Parathyroid adenoma (tissue), 2 donors: ENCODE data around the gene P4HA3.
A peak's percentile ranks its signal among the peaks of the same experiment; 100 is the strongest.

Experiments used
- H2AFZ ChIP-seq: fragments of 300-600 bp; sonication (generic); one replicate; pipeline ENCODE4 v1.7.0; 2017; ENCODE audit warnings: antibody characterized with exemption, mild to moderate bottlenecking
- H3K27ac ChIP-seq: fragments of 300-600 bp; sonication (generic); one replicate; pipeline ENCODE4 v1.7.0; 2017
- H3K27me3 ChIP-seq: fragments of 300-600 bp; sonication (generic); one replicate; pipeline ENCODE4 v1.7.0; 2017; ENCODE audit warnings: low read length; ENCODE audit not compliant: control insufficient read depth, insufficient read depth
- H3K36me3 ChIP-seq: fragments of 300-600 bp; sonication (generic); one replicate; pipeline ENCODE4 v1.7.0; 2017; ENCODE audit warnings: low read length; ENCODE audit not compliant: control insufficient read depth, insufficient read depth
- H3K4me1 ChIP-seq: fragments of 300-600 bp; sonication (generic); one replicate; pipeline ENCODE4 v1.7.0; 2017; ENCODE audit warnings: control low read depth
- H3K4me2 ChIP-seq: fragments of 300-600 bp; sonication (generic); one replicate; pipeline ENCODE4 v1.7.0; 2017; ENCODE audit warnings: low read length
- H3K4me3 ChIP-seq: fragments of 300-600 bp; sonication (generic); one replicate; pipeline ENCODE4 v1.7.0; 2017; ENCODE audit warnings: low read depth, low read length
- H3K79me2 ChIP-seq: fragments of 300-600 bp; sonication (generic); one replicate; pipeline ENCODE4 v1.7.0; 2017; ENCODE audit warnings: control low read depth
- H3K9ac ChIP-seq: fragments of 300-600 bp; sonication (generic); one replicate; pipeline ENCODE4 v1.7.0; 2017; ENCODE audit warnings: mild to moderate bottlenecking
- H3K9me3 ChIP-seq: fragments of 300-600 bp; sonication (generic); one replicate; pipeline ENCODE4 v1.7.0; 2017; ENCODE audit warnings: low read length; ENCODE audit not compliant: control insufficient read depth
- CTCF ChIP-seq: fragments of 300-600 bp; sonication (generic); IDR thresholded peaks from one replicate; pipeline ENCODE4 v1.7.0; 2017; ENCODE audit warnings: antibody characterized with exemption, mild to moderate bottlenecking
- donor health status: primary hyperparathyroidism.

Gene P4HA3

GRCh38 chr11:74310857-74311256, 583 bp downstream of the P4HA3 start:
- Histone ChIP-seq H3K9ac (no peak overlapping the region), H3K36me3 (no peaks in the 10 kb centered on the region), H2AFZ (no peak overlapping the region), H3K9me3 (no peaks in the 10 kb centered on the region), H3K4me2 (peak overlapping the region; percentile 57), H3K4me3 (no peak overlapping the region), H3K4me1 (no peaks in the 10 kb centered on the region), H3K27me3 (no peaks in the 10 kb centered on the region), H3K79me2 (no peaks in the 10 kb centered on the region), H3K27ac (no peak overlapping the region)
- TF ChIP-seq CTCF = no peak

DNA sequence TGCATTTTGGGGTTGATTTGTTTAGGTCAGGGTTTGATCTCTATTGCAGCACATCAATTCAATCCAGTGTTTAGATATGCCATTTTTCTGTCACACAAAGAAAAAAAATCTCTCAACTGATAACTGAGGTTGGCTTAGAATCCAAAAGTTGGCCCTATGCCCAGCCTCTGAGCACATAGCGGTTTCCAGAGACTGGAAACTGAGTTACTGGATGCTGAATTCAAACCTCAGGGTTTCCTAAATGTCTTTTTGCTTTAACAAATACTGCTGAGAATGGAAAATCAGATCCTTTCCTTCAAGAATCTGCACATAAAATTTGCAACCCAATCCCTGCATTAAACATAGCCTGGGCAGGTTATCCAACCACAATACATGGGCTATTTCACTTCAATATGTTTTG, 4.0 kb downstream of the P4HA3 start:
- H3K9ac ChIP-seq = no peak overlapping the region
- H3K27me3 ChIP-seq = no peaks in the 10 kb centered on the region
- no peaks in the 10 kb centered on the region for H3K4me1 ChIP-seq
- H3K79me2 ChIP-seq = no peaks in the 10 kb centered on the region
- no peak overlapping the region for H3K4me2 ChIP-seq
- H3K36me3 ChIP-seq = no peaks in the 10 kb centered on the region
- H3K4me3 ChIP-seq = no peak overlapping the region
- no peak for TF ChIP-seq CTCF
- no peak overlapping the region for H3K27ac ChIP-seq
- H3K9me3 ChIP-seq = no peaks in the 10 kb centered on the region
- no peak overlapping the region for H2AFZ ChIP-seq

DNA sequence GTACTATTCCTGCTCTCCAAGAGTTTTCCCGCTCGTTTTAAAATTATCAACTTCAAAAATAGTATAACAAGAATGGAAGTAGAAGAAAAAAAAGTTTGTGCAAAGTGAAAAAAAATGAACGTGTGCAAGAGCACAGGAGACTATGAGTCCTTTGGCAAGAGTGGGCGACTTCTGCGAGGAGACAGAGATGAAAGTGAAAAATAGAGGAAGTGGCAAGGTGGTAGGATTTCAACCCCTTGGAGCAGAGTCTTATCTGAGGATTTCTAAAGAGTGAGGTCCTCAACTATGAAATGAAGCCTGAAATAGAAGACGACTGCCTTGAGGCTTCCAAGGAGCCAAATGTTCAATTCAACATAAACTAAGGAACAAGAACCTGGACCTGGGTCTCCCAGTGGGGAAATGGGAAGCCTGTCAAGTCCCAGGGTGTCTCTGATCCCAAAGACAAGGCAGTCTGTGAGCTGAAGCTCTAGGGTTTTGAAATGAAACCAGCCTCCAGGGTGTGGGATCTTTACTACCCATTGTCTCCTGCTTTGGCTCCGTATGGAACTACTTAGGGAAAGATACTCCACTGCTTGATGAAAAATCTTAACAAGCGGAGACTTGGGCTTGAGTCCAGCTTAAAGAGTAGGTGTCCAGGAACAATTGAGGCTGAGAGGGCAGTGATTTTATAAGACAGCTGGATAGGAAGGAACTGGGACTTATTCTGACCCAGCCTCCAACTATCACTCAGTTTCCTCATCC, 4.8 kb downstream of the P4HA3 start:
- no peak overlapping the region for H3K27ac ChIP-seq
- H3K4me3 ChIP-seq = no peak overlapping the region
- H3K79me2 ChIP-seq = no peaks in the 10 kb centered on the region
- H3K4me1 ChIP-seq = no peaks in the 10 kb centered on the region
- no peaks in the 10 kb centered on the region for H3K36me3 ChIP-seq
- H3K9ac ChIP-seq = no peak overlapping the region
- no peaks in the 10 kb centered on the region for H3K27me3 ChIP-seq
- no peak for TF ChIP-seq CTCF
- no peaks in the 10 kb centered on the region for H3K9me3 ChIP-seq
- no peak overlapping the region for H3K4me2 ChIP-seq
- no peak overlapping the region for H2AFZ ChIP-seq

- Histone ChIP-seq H3K4me3 (no peak overlapping the region), H3K79me2 (no peaks in the 10 kb centered on the region), H3K4me1 (no peaks in the 10 kb centered on the region), H2AFZ (no peak overlapping the region), H3K36me3 (no peaks in the 10 kb centered on the region), H3K9me3 (no peaks in the 10 kb centered on the region), H3K27ac (no peak overlapping the region), H3K27me3 (no peaks in the 10 kb centered on the region), H3K4me2 (no peak overlapping the region), H3K9ac (no peak overlapping the region)
- TF ChIP-seq CTCF = no peak
Observed at GRCh38 chr11:74299015-74299414, 12.4 kb downstream of the P4HA3 start.

GRCh38 chr11:74297484-74297883, 14.0 kb downstream of the P4HA3 start:
- Histone ChIP-seq H3K4me3 (no peak overlapping the region), H3K36me3 (no peaks in the 10 kb centered on the region), H3K27ac (no peak overlapping the region), H3K4me2 (no peak overlapping the region), H3K4me1 (no peaks in the 10 kb centered on the region), H3K9me3 (no peaks in the 10 kb centered on the region), H3K79me2 (no peaks in the 10 kb centered on the region), H2AFZ (no peak overlapping the region), H3K9ac (no peak overlapping the region), H3K27me3 (no peaks in the 10 kb centered on the region)
- no peak for TF ChIP-seq CTCF
